DND-41 (cell line): Measurements from ENCODE around the gene MIP.

Experiments used
- EZH2 ChIP-seq: IDR thresholded peaks from 3 replicates; pipeline ENCODE4 v1.6.1; 2012; ENCODE audit warnings: borderline replicate concordance, low read depth, mild to moderate bottlenecking, moderate library complexity, low read length, inconsistent platforms; ENCODE audit not compliant: severe bottlenecking
- TF ChIP-seq, protein P1 (sequence below): IDR thresholded peaks from 2 replicates; pipeline ENCODE4 v1.5.1; 2012; ENCODE audit warnings: borderline replicate concordance, low read length, moderate library complexity, mild to moderate bottlenecking; ENCODE audit not compliant: poor library complexity, severe bottlenecking; ENCODE audit errors: extremely low read depth

DNA sequence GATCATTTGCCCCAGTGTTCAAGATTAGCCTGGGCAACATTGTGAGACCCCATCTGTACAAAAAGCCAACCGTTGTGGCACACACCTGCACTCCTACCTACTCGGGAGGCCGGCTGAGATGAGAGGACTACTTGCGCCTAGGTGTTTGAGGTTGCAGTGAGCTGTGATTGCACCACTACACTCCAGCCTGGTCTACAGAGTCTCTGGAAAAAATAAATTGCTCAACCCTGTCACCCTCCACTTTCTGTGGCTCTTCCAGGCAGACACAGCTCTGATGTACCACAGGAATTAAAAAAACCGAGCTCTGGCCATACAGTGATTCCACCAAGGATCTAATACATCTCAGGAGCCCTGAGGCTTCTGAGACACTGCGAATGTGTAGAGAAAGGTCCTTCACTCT lies 19.6 kb downstream of the MIP start:
- TF ChIP-seq, protein P1, sequence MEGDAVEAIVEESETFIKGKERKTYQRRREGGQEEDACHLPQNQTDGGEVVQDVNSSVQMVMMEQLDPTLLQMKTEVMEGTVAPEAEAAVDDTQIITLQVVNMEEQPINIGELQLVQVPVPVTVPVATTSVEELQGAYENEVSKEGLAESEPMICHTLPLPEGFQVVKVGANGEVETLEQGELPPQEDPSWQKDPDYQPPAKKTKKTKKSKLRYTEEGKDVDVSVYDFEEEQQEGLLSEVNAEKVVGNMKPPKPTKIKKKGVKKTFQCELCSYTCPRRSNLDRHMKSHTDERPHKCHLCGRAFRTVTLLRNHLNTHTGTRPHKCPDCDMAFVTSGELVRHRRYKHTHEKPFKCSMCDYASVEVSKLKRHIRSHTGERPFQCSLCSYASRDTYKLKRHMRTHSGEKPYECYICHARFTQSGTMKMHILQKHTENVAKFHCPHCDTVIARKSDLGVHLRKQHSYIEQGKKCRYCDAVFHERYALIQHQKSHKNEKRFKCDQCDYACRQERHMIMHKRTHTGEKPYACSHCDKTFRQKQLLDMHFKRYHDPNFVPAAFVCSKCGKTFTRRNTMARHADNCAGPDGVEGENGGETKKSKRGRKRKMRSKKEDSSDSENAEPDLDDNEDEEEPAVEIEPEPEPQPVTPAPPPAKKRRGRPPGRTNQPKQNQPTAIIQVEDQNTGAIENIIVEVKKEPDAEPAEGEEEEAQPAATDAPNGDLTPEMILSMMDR: no peak
- no peak for TF ChIP-seq EZH2
